SK-N-SH (cell line): Measurements from ENCODE around the gene PSMD1.

Experiments used
- CHD2 ChIP-seq: fragments of 150-350 bp; IDR thresholded peaks from 2 replicates; pipeline ENCODE4 v1.6.1; 2018; ENCODE audit warnings: low read length; ENCODE audit not compliant: partially characterized antibody
- CTCF ChIP-seq: fragments of 200-600 bp; sonication (generic); IDR thresholded peaks from 2 replicates; pipeline ENCODE4 v1.6.1; 2017; ENCODE audit warnings: antibody characterized with exemption, mild to moderate bottlenecking, moderate library complexity
- EP300 ChIP-seq, 2 experiments: IDR thresholded peaks; 2 replicates each; pipeline versions ENCODE4 v1.4.0 to v1.6.1; 2012; ENCODE audit warnings: borderline replicate concordance in 1 of 2, low read depth in 1 of 2, low read length in 1 of 2
- EZH2phosphoT487 ChIP-seq: fragments of 200-600 bp; sonication (generic); IDR thresholded peaks from 2 replicates; pipeline ENCODE4 v1.6.1; 2017; ENCODE audit warnings: low read depth, mixed run types, mild to moderate bottlenecking, antibody characterized with exemption, moderate library complexity, borderline replicate concordance
- JUND ChIP-seq: IDR thresholded peaks from 2 replicates; pipeline ENCODE4 v1.4.0; 2012
- MAX ChIP-seq: IDR thresholded peaks from 2 replicates; pipeline ENCODE4 v1.4.0; 2012; ENCODE audit warnings: low read depth
- RAD21 ChIP-seq: IDR thresholded peaks from 2 replicates; pipeline ENCODE4 v1.6.1; 2012; ENCODE audit warnings: mild to moderate bottlenecking, low read length
- RFX5 ChIP-seq: IDR thresholded peaks from 2 replicates; pipeline ENCODE4 v1.6.1; 2012; ENCODE audit warnings: mild to moderate bottlenecking, improper control_type of control experiment, low read length
- TAF1 ChIP-seq: IDR thresholded peaks from 2 replicates; pipeline ENCODE4 v1.6.1; 2012; ENCODE audit warnings: low read depth, mild to moderate bottlenecking, low read length, moderate library complexity, borderline replicate concordance

GRCh38 chr2:231198291-231199173, 141.9 kb downstream of the PSMD1 start, which contains the start of gene ARMC9:
- TF ChIP-seq RFX5 (no peak), JUND (no peak), CTCF (no peak), EZH2phosphoT487 (no peak), RAD21 (no peak), CHD2 (no peak), EP300 (IDR thresholded peaks at IDR 0.05; ENCODE audit: borderline replicate concordance in 1 of 2, low read depth in 1 of 2, low read length in 1 of 2) (peak in 1 of 2 experiments; percentile 14; a peak in 1 of 4 replicates), TAF1 (peak; percentile 60), MAX (no peak)
